ENCODE results near the gene PPIA.
"Not testable (repeated sequence)": the region's sequence is repeated elsewhere in the genome, so short reads cannot be mapped to it uniquely, and the experiment has no call there.

Gene PPIA

GRCh38 chr7:44827567-44827966 is 31.1 kb downstream of the PPIA start:
- no peak for DNase-seq (ENCODE audit: low spot score)

- DNase-seq (ENCODE audit: low spot score), result no peak
These were observed 42.3 kb downstream of the PPIA start for GRCh38 chr7:44838751-44839150.

- DNase-seq (ENCODE audit: low spot score), result not testable (repeated sequence)
These were observed 46.2 kb downstream of the PPIA start for GRCh38 chr7:44842675-44843074.

- DNase-seq (ENCODE audit: low spot score), result not testable (repeated sequence)
These were observed 47.0 kb downstream of the PPIA start for GRCh38 chr7:44843440-44843839.

- peak; percentile 24 for DNase-seq (ENCODE audit: low spot score)
These were observed 49.0 kb downstream of the PPIA start for GRCh38 chr7:44845451-44845850.

- not testable (repeated sequence) for DNase-seq (ENCODE audit: low spot score)
These were observed 49.9 kb downstream of the PPIA start for GRCh38 chr7:44846390-44846789.

GRCh38 chr7:44846816-44847508 is 50.5 kb downstream of the PPIA start:
- no peak for DNase-seq (ENCODE audit: low spot score)

- peak; percentile 91 for DNase-seq (ENCODE audit: low spot score)
These were observed 51.0 kb downstream of the PPIA start for GRCh38 chr7:44847509-44847919.

GRCh38 chr7:44847920-44848634 is 51.6 kb downstream of the PPIA start, which contains the start of gene H2AZ2:
Gene H2AZ2, minus strand, starts transcription at chr7:44848087. Its CDS starts 116 bp downstream, at chr7:44847971.
- DNase-seq (ENCODE audit: low spot score), result peak; percentile 100

GRCh38 chr7:44849259-44849884 is 52.9 kb downstream of the PPIA start:
- DNase-seq (ENCODE audit: low spot score), result no peak

GRCh38 chr7:44849885-44850544 is 53.5 kb downstream of the PPIA start:
- no peak for DNase-seq (ENCODE audit: low spot score)

- DNase-seq (ENCODE audit: low spot score), result no peak
These were observed 56.1 kb downstream of the PPIA start for GRCh38 chr7:44852590-44852989.
